AG04449 (cell line): ENCODE measurements around the gene PDE8B.

Experiments
- CTCF ChIA-PET: fragments of 350-600 bp; formaldehyde crosslinking; extraction: SDS; loops from one replicate; lab custom pipeline; 2021; ENCODE audit warnings: antibody characterized with exemption; lab: Yijun Ruan, JAX
- POLR2A ChIA-PET: fragments of 400-600, 350-600 bp; formaldehyde crosslinking; extraction: SDS; loops from one replicate; lab custom pipeline; 2020; ENCODE audit warnings: antibody characterized with exemption, inconsistent platforms; lab: Yijun Ruan, JAX
- DNase-seq: peaks from one replicate; pipeline ENCODE4 v3.0.0-alpha.2; 2010; ENCODE audit warnings: low read depth, low spot score
- H3K4me3 ChIP-seq: 2 replicates; pipeline ENCODE4 v1.5.1; 2011; ENCODE audit warnings: low read depth, mild to moderate bottlenecking, control low read depth, low read length
- TF ChIP-seq, protein P1 (sequence below): IDR thresholded peaks from one replicate; pipeline ENCODE4 v1.5.1; 2011; ENCODE audit warnings: mild to moderate bottlenecking, moderate library complexity, low read length, control low read depth, inconsistent platforms; ENCODE audit not compliant: insufficient read depth; ENCODE audit errors: missing control alignments

Gene PDE8B

DNA sequence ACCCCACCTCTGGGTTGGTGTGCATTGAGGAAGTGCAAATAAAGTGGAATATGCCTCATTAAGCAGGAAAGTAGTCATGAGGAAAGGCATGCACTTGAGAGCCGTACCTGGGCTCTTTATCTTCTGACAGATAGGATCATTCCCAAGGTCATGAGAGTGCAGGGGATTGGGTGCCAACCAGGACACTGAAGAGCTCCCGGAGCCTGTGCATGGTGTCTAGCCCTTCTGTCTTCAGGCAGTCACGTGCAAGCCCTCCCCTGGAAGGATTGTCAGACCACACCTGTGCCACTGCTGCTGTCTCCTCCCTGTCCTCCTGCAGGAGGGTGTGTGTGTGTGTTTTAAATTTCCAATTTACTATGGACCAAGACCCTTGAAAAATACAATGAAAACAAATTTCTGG is 69.6 kb downstream of the PDE8B start:
- ChIA-PET CTCF (interaction anchor here (0.9 kb wide), 1 partner anchor 212 kb away, joined by 3 read pairs; the partner anchor contains the start of gene WDR41), POLR2A (no interaction called here)
- DNase-seq, result no peak
- TF ChIP-seq, protein P1, sequence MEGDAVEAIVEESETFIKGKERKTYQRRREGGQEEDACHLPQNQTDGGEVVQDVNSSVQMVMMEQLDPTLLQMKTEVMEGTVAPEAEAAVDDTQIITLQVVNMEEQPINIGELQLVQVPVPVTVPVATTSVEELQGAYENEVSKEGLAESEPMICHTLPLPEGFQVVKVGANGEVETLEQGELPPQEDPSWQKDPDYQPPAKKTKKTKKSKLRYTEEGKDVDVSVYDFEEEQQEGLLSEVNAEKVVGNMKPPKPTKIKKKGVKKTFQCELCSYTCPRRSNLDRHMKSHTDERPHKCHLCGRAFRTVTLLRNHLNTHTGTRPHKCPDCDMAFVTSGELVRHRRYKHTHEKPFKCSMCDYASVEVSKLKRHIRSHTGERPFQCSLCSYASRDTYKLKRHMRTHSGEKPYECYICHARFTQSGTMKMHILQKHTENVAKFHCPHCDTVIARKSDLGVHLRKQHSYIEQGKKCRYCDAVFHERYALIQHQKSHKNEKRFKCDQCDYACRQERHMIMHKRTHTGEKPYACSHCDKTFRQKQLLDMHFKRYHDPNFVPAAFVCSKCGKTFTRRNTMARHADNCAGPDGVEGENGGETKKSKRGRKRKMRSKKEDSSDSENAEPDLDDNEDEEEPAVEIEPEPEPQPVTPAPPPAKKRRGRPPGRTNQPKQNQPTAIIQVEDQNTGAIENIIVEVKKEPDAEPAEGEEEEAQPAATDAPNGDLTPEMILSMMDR, result no peak
- no peak overlapping the region for H3K4me3 ChIP-seq

DNA sequence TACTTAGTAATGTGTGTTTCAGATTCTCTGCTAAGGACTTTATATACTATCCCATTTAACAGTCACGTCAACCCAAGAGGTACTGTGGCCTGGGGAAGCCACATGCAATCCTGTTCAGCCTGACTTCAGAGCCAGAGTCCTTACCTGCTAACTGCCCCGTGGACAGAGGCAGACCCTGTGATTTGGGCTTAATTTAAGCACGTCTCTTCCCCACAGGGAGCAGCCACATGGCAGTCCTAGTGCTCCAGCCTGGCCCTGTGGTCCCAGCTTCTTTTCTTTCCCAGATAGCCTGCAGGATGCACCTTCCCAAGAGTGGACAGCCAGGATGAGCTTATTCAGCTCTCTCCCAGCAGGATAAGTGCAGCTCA is 71.5 kb downstream of the PDE8B start:
- ChIA-PET POLR2A (no interaction called here), CTCF (interaction anchor here (1.0 kb wide), 1 partner anchor 8 kb away, joined by 3 read pairs; no protein-coding TSS in a partner anchor)
- DNase-seq, result no peak
- no peak overlapping the region for H3K4me3 ChIP-seq
- TF ChIP-seq, protein P1, result no peak

DNA sequence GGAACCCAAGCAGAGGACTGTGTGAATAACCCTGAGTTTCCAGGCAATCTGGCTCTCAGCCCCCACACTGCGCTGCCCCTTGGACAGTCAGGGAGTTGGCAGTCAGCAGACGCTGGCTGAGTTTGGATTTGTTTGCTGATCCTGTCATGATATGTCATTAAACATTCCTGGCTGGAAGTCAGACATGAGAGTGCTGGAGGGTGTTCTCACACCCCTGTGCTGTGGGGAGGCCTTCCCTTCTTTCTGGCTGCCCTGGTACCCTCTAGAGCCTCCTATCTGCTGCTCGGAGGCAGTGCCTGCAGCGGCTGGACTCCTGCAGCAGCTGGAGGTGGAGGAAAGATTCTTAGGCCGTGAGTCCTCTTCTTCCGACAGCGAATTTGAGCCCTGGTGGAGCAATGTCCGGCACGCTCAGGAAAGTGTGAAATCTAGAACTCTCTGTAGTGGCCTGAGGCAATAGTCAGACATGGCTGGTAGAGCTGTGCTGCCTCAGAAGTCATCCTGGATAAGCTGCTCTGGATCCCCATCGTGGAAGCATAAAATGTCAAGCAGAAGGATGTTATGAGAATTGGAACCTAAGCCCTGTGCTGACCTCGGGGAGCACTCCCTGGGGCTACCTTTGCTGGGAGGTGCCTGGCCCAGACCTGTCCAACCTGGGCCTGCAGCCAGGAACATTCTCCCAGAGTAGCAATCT is 72.0 kb downstream of the PDE8B start:
- no peak for DNase-seq
- TF ChIP-seq, protein P1, result no peak
- ChIA-PET CTCF (interaction anchor here (1.0 kb wide), 1 partner anchor 9 kb away, joined by 3 read pairs; no protein-coding TSS in a partner anchor), POLR2A (no interaction called here)
- no peak overlapping the region for H3K4me3 ChIP-seq

DNA sequence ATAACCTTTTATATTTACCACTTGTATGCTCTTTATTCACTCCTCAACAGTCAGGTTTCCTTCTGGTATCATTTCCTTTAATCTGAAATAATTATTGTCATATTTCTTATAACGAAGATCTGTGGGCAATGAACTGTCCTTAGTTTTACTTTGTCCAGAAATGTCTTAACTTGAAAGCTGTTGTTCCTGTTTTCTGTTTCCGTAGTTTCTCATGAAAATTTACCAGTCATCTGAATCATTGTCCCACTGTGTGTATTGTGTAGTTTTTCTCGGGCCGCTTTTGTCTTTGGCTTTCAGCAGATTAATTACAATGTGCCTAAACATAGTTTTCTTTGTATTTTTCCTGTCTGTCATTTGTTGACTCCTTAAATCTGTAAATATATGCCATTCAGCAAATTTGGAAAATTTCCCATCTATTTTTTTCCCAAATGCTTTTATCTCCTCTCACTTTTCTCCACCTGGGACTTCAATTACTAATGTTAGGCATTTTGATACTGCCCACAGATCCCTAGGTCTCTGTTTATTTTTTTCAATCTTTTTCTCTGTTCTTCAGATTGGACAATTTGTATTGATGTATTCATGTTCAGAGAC is 74.9 kb downstream of the PDE8B start:
- DNase-seq, result no peak
- H3K4me3 ChIP-seq, result no peak overlapping the region
- TF ChIP-seq, protein P1, result no peak
- ChIA-PET POLR2A (no interaction called here), CTCF (no interaction called here)

DNA sequence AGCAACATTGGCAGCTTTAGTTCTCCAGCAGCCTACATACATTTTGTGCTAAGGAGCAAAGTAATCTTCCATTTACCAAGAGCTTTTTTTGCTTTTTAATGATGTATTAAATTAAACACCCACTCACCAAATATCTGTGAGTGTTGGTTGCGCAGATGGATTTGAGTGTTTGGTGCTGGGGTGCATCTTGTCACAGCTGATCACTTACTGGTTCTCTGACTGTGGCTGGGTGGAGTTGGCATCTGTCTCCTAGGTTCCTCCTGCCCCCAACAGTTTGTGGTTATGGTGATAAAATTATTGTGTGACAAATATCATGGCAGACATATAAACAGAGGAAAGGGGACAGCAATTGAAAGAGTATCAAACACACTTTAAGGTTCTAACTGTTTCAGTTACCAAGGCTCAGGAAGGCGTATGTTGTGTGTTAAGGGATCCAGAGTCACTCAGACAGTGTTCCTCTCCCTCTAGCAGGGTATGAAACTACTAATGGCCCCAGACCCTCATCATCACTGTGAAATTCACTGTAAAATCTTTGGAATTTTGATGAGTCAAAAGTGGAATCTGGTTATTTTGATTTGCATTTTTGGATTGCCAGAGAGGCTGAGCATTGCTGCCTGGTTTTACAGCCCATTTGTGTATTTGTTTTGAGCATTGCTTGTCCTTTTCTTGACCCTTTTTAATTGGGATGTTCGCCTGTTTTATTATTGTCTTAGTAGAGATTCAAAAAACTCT is 81.7 kb downstream of the PDE8B start:
- TF ChIP-seq, protein P1, result no peak
- DNase-seq, result peak; percentile 51
- CTCF ChIA-PET, result no interaction called here
- H3K4me3 ChIP-seq, result no peak overlapping the region
- POLR2A ChIA-PET, result no interaction called here

DNA sequence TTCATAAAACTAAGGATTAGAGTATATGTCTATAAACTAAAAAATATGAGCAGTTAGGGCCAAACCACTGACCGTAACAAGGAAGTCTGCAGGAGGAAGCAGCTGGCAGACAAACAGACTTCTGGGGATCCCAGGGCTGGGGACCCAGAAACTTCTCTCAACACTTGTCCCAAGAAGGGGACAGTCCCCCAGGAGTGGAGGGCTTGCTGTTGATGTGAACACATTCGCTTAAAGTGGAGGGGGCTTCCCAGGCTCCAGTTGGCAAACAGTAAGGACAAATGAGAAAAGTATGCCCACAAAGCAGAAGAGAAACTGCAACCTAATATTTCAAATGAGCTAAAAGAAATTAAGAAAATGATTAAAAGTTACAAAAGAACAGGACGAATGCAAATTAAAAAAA is 83.7 kb downstream of the PDE8B start:
- ChIA-PET POLR2A (no interaction called here), CTCF (interaction anchor here (1.3 kb wide), 1 partner anchor 32 kb away, joined by 3 read pairs; no protein-coding TSS in a partner anchor)
- no peak for DNase-seq
- TF ChIP-seq, protein P1, result no peak
- no peak overlapping the region for H3K4me3 ChIP-seq
